Measurements from ENCODE around the gene DISP3. TPM values are rescaled to one million over a fixed set of nuclear protein-coding genes. Genes with fewer than 3 reads are reported as not detected.

DISP3 gene
- total RNA-seq, 1 experiment from 2014 or later: 1.1 TPM

GRCh38 chr1:11567244-11568065, 88.5 kb downstream of the DISP3 start:
- Histone ChIP-seq H3K4me1 (ENCODE audit: control insufficient read depth, insufficient read depth, low read length) (no peaks in the 10 kb centered on the region), H3K9me3 (ENCODE audit: control insufficient read depth, insufficient read depth, low read depth, low read length) (no peaks in the 10 kb centered on the region), H3K36me3 (ENCODE audit: control insufficient read depth, insufficient read depth, low read length) (no peaks in the 10 kb centered on the region), H3K27ac (ENCODE audit: low read length) (no peak overlapping the region), H3K4me3 (ENCODE audit: low read depth in 2 of 2, low read length in 2 of 2) (no peak overlapping the region), H3K27me3 (ENCODE audit: control insufficient read depth, insufficient read depth, low read length) (0 out of 2 replicates have a peak, but pooled peaks cover 2% of the 10 kb centered on the region)
- ChIA-PET CTCF (no interaction called here), POLR2A (no interaction called here)
- intact Hi-C loops (cut with micrococcal nuclease; ENCODE audit: unreplicated experiment): no loop called here
- TF ChIP-seq POLR2AphosphoS5 (IDR thresholded peaks at IDR 0.05; ENCODE audit: low read depth, low read length): no peak
- TF ChIP-seq REST (IDR thresholded peaks at IDR 0.05; ENCODE audit: insufficient read depth in 1 of 2, low read depth in 2 of 2, low read length in 1 of 2): no peak
- no peak for TF ChIP-seq CTCF (IDR thresholded peaks at IDR 0.05)
- TF ChIP-seq SIN3A (IDR thresholded peaks at IDR 0.05; ENCODE audit: borderline replicate concordance, insufficient read depth, low read depth, low read length): no peak
- no peak for TF ChIP-seq TCF7L2 (IDR thresholded peaks at IDR 0.05; ENCODE audit: low read depth, low read length)
- in situ Hi-C loops (cut with HindIII; ENCODE audit: low pct_unique_long_range_greater_than_20kb, low sequenced_read_pairs): no loop called here
- BruUV-seq (replicated peaks): no TSS peak
- no peak for DNase-seq (ENCODE audit: low read depth, low spot score)
- no peak for ATAC-seq

GRCh38 chr1:11568687-11569086, 89.7 kb downstream of the DISP3 start:
- no peaks in the 10 kb centered on the region for H3K9me3 ChIP-seq (ENCODE audit: control insufficient read depth, insufficient read depth, low read depth, low read length)
- DNase-seq (ENCODE audit: low read depth, low spot score): no peak
- no peak for ATAC-seq
- no peak overlapping the region for H3K4me3 ChIP-seq (ENCODE audit: low read depth in 2 of 2, low read length in 2 of 2)
- intact Hi-C loops (cut with micrococcal nuclease; ENCODE audit: unreplicated experiment): no loop called here
- no peak for TF ChIP-seq CTCF (IDR thresholded peaks at IDR 0.05)
- no peak for TF ChIP-seq POLR2AphosphoS5 (IDR thresholded peaks at IDR 0.05; ENCODE audit: low read depth, low read length)
- TF ChIP-seq REST (IDR thresholded peaks at IDR 0.05; ENCODE audit: insufficient read depth in 1 of 2, low read depth in 2 of 2, low read length in 1 of 2): no peak
- no peak for TF ChIP-seq SIN3A (IDR thresholded peaks at IDR 0.05; ENCODE audit: borderline replicate concordance, insufficient read depth, low read depth, low read length)
- TF ChIP-seq TCF7L2 (IDR thresholded peaks at IDR 0.05; ENCODE audit: low read depth, low read length): no peak
- H3K4me1 ChIP-seq (ENCODE audit: control insufficient read depth, insufficient read depth, low read length): no peaks in the 10 kb centered on the region
- no peaks in the 10 kb centered on the region for H3K36me3 ChIP-seq (ENCODE audit: control insufficient read depth, insufficient read depth, low read length)
- ChIA-PET CTCF (no interaction called here), POLR2A (no interaction called here)
- no peak overlapping the region for H3K27ac ChIP-seq (ENCODE audit: low read length)
- no TSS peak for BruUV-seq (replicated peaks)
- in situ Hi-C loops (cut with HindIII; ENCODE audit: low pct_unique_long_range_greater_than_20kb, low sequenced_read_pairs): no loop called here
- 0 out of 2 replicates have a peak, but pooled peaks cover 2% of the 10 kb centered on the region for H3K27me3 ChIP-seq (ENCODE audit: control insufficient read depth, insufficient read depth, low read length)
